Thoracic aorta (tissue), 2 donors: ENCODE data around the gene NUMA1. TPM values are rescaled to one million over a fixed set of nuclear protein-coding genes. Genes with fewer than 3 reads are reported as not detected.

Experiments
- ATAC-seq: fragments of 150-250 bp; one replicate; pipeline ENCODE4 v1.8.0; 2017; ENCODE audit warnings: low read depth; ENCODE audit not compliant: insufficient number of reproducible peaks, low FRiP score
- DNase-seq: peaks from one replicate; pipeline ENCODE4 v3.0.0-alpha.2; 2020; ENCODE audit warnings: low spot score
- H3K27ac ChIP-seq, 2 donors: fragments of 200-600 bp; sonication (generic); 1 replicate in 1 of 2; 2 replicates in 1 of 2; pipeline ENCODE4 v1.5.1; 2016; ENCODE audit warnings: mild to moderate bottlenecking in 2 of 2, moderate library complexity in 2 of 2
- H3K27me3 ChIP-seq: fragments of 200-600 bp; sonication (generic); replicated peaks from 2 replicates; pipeline ENCODE4 v1.6.0; 2016; ENCODE audit warnings: mild to moderate bottlenecking; ENCODE audit not compliant: insufficient read depth
- H3K36me3 ChIP-seq: fragments of 200-600 bp; sonication (generic); one replicate; pipeline ENCODE4 v1.5.1; 2016
- H3K4me1 ChIP-seq, 2 donors: fragments of 200-600 bp; sonication (generic); 1 replicate in 1 of 2; 2 replicates in 1 of 2; pipeline versions ENCODE4 v1.5.1 to v1.6.0; 2016; ENCODE audit warnings: low read depth in 2 of 2, mild to moderate bottlenecking in 1 of 2; ENCODE audit not compliant: control insufficient read depth in 1 of 2
- H3K4me3 ChIP-seq: fragments of 200-600 bp; sonication (generic); 2 replicates; pipeline ENCODE4 v1.5.1; 2016; ENCODE audit warnings: mild to moderate bottlenecking
- H3K9me3 ChIP-seq: fragments of 200-600 bp; sonication (generic); 2 replicates; pipeline ENCODE4 v1.5.1; 2016
- total RNA-seq, 2 donors: library from RNA; depleted of rRNA; stranded (reverse); fragments of >200 nt; gene quantifications; one replicate each; pipeline versions ENCODE4 v1.1.0 to v1.2.3, GENCODE V29; 2016
- TF ChIP-seq, protein P1 (sequence below): fragments of 200-600 bp; sonication (generic); IDR thresholded peaks from one replicate; pipeline ENCODE4 v1.5.1; 2019; ENCODE audit warnings: antibody characterized with exemption

Gene NUMA1
- total RNA-seq, 2 donors from 2014 or later: 282 to 286 TPM

GRCh38 chr11:72067676-72068075 is 12.7 kb downstream of the NUMA1 start:
- H3K27me3 ChIP-seq: no peaks in the 10 kb centered on the region
- peaks cover 31 to 46% of the 10 kb centered on the region in 2 donors for H3K4me1 ChIP-seq
- TF ChIP-seq, protein P1, sequence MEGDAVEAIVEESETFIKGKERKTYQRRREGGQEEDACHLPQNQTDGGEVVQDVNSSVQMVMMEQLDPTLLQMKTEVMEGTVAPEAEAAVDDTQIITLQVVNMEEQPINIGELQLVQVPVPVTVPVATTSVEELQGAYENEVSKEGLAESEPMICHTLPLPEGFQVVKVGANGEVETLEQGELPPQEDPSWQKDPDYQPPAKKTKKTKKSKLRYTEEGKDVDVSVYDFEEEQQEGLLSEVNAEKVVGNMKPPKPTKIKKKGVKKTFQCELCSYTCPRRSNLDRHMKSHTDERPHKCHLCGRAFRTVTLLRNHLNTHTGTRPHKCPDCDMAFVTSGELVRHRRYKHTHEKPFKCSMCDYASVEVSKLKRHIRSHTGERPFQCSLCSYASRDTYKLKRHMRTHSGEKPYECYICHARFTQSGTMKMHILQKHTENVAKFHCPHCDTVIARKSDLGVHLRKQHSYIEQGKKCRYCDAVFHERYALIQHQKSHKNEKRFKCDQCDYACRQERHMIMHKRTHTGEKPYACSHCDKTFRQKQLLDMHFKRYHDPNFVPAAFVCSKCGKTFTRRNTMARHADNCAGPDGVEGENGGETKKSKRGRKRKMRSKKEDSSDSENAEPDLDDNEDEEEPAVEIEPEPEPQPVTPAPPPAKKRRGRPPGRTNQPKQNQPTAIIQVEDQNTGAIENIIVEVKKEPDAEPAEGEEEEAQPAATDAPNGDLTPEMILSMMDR: no peak
- H3K27ac ChIP-seq: peak overlapping the region; percentile 11 to 89
- ATAC-seq (no peak), DNase-seq (no peak)
- no peak overlapping the region for H3K4me3 ChIP-seq
- no peaks in the 10 kb centered on the region for H3K36me3 ChIP-seq
- H3K9me3 ChIP-seq: no peaks in the 10 kb centered on the region

DNA sequence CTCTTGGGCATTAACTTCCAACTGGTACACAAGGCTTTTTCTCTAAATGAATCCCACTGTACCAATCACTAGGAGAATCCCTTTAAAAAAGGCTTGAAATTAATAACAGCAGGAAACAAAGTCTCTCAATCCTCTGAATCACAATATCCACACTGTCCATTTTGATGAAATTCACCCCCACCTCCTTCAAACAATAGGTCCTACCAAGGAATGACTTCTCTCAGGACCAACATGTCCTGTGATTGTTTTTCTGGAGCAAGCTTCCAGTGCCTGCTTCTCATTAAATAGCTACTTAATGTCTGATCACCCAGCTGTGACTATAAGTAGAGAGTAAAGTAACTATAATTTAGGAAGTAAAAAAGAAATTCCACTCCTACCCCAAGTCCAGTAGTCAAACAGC is 13.1 kb downstream of the NUMA1 start:
- H3K4me3 ChIP-seq: no peak overlapping the region
- H3K27ac ChIP-seq: peak overlapping the region; percentile 11 to 13
- DNase-seq (no peak), ATAC-seq (no peak)
- TF ChIP-seq, protein P1: no peak
- no peaks in the 10 kb centered on the region for H3K9me3 ChIP-seq
- peaks cover 28 to 42% of the 10 kb centered on the region in 2 donors for H3K4me1 ChIP-seq
- no peaks in the 10 kb centered on the region for H3K27me3 ChIP-seq
- H3K36me3 ChIP-seq: no peaks in the 10 kb centered on the region

- H3K4me3 ChIP-seq: no peak overlapping the region
- H3K27ac ChIP-seq: no peak overlapping the region
- H3K36me3 ChIP-seq: no peaks in the 10 kb centered on the region
- ATAC-seq (no peak), DNase-seq (no peak)
- H3K9me3 ChIP-seq: no peaks in the 10 kb centered on the region
- TF ChIP-seq, protein P1: no peak
- no peaks in the 10 kb centered on the region for H3K27me3 ChIP-seq
- H3K4me1 ChIP-seq: peaks cover 25 to 38% of the 10 kb centered on the region in 2 donors
These were observed 13.5 kb downstream of the NUMA1 start for GRCh38 chr11:72066855-72067254.

- H3K4me3 ChIP-seq: no peak overlapping the region
- H3K4me1 ChIP-seq: peaks cover 0 to 10% of the 10 kb centered on the region in 2 donors
- H3K9me3 ChIP-seq: no peaks in the 10 kb centered on the region
- TF ChIP-seq, protein P1: no peak
- no peak overlapping the region for H3K27ac ChIP-seq
- no peaks in the 10 kb centered on the region for H3K27me3 ChIP-seq
- ATAC-seq (no peak), DNase-seq (no peak)
- H3K36me3 ChIP-seq: no peaks in the 10 kb centered on the region
These were observed 18.5 kb downstream of the NUMA1 start for GRCh38 chr11:72061739-72062396.

- TF ChIP-seq, protein P1: no peak
- H3K36me3 ChIP-seq: no peaks in the 10 kb centered on the region
- H3K27me3 ChIP-seq: no peaks in the 10 kb centered on the region
- H3K27ac ChIP-seq: no peak overlapping the region
- ATAC-seq: no peak
- H3K9me3 ChIP-seq: no peaks in the 10 kb centered on the region
- peaks cover 0 to 7% of the 10 kb centered on the region in 2 donors for H3K4me1 ChIP-seq
- H3K4me3 ChIP-seq: no peak overlapping the region
- no peak for DNase-seq
These were observed 21.8 kb downstream of the NUMA1 start for GRCh38 chr11:72058416-72059034.
